CD1c-positive myeloid dendritic cell (primary cell): ENCODE results near the gene MAD2L1.

ENCODE experiments used
- DNase-seq: peaks from one replicate; pipeline ENCODE4 v3.0.0-alpha.2; 2016; ENCODE audit errors: extremely low spot score

The MAD2L1 gene

GRCh38 chr4:120059036-120059435, 7.6 kb downstream of the MAD2L1 start:
- no peak for DNase-seq

- no peak for DNase-seq
Measured at GRCh38 chr4:120057416-120057815, 9.2 kb downstream of the MAD2L1 start.

- DNase-seq, result no peak
Measured at GRCh38 chr4:120056246-120056645, 10.4 kb downstream of the MAD2L1 start.

- DNase-seq, result no peak
Measured at GRCh38 chr4:120055795-120056194, 10.9 kb downstream of the MAD2L1 start.

GRCh38 chr4:120055162-120055561, 11.5 kb downstream of the MAD2L1 start:
- DNase-seq, result no peak

- DNase-seq, result peak; percentile 40
Measured at GRCh38 chr4:120053911-120054310, 12.7 kb downstream of the MAD2L1 start.

- peak; percentile 49 for DNase-seq
Measured at GRCh38 chr4:120052856-120053255, 13.8 kb downstream of the MAD2L1 start.

- DNase-seq, result no peak
Measured at GRCh38 chr4:120051253-120051652, 15.4 kb downstream of the MAD2L1 start.

- DNase-seq, result peak; percentile 90
Measured at GRCh38 chr4:120049732-120050494, 16.7 kb downstream of the MAD2L1 start.

- no peak for DNase-seq
Measured at GRCh38 chr4:120043828-120044227, 22.8 kb downstream of the MAD2L1 start.

- DNase-seq, result no peak
Measured at GRCh38 chr4:120037411-120037810, 29.2 kb downstream of the MAD2L1 start.

- no peak for DNase-seq
Measured at GRCh38 chr4:120034913-120035312, 31.7 kb downstream of the MAD2L1 start.

- no peak for DNase-seq
Measured at GRCh38 chr4:120026853-120027252, 39.8 kb downstream of the MAD2L1 start.

- no peak for DNase-seq
Measured at GRCh38 chr4:120025516-120025915, 41.1 kb downstream of the MAD2L1 start.

GRCh38 chr4:120018786-120019185, 47.9 kb downstream of the MAD2L1 start:
- DNase-seq, result no peak

GRCh38 chr4:120017939-120018692, 48.5 kb downstream of the MAD2L1 start:
- no peak for DNase-seq

- DNase-seq, result no peak
Measured at GRCh38 chr4:120011725-120012124, 54.9 kb downstream of the MAD2L1 start.

GRCh38 chr4:120010646-120011045, 56.0 kb downstream of the MAD2L1 start:
- DNase-seq, result no peak

GRCh38 chr4:120009731-120010130, 56.9 kb downstream of the MAD2L1 start:
- DNase-seq, result no peak

GRCh38 chr4:120008957-120009356, 57.7 kb downstream of the MAD2L1 start:
- no peak for DNase-seq

- no peak for DNase-seq
Measured at GRCh38 chr4:120007896-120008436, 58.7 kb downstream of the MAD2L1 start.

- no peak for DNase-seq
Measured at GRCh38 chr4:120007191-120007871, 59.3 kb downstream of the MAD2L1 start.
